Kidney (tissue), 14 donors: ENCODE data around the gene CBR1. TPM values are rescaled to one million over a fixed set of nuclear protein-coding genes. Genes with fewer than 3 reads are reported as not detected.
A peak's percentile ranks its signal among the peaks of the same experiment; 100 is the strongest.

ENCODE experiments used
- DNase-seq, 5 donors: peaks; one replicate each; pipeline ENCODE4 v3.0.0-alpha.2; 2013 to 2020
- FAIRE-seq: peaks from 2 replicates; lab custom pipeline; 2012; peaks lifted over from hg19 to GRCh38; lab: Jason Lieb, UNC
- H3K27ac ChIP-seq, 2 donors: one replicate each; pipeline ENCODE4 v1.7.0; 2013; ENCODE audit warnings: low read depth in 2 of 2, low read length in 2 of 2, inconsistent platforms in 1 of 2
- H3K27me3 ChIP-seq: one replicate; pipeline ENCODE4 v1.7.1; 2013; ENCODE audit warnings: low read length, inconsistent platforms; ENCODE audit not compliant: control insufficient read depth, insufficient read depth
- H3K36me3 ChIP-seq, 3 donors: one replicate each; pipeline versions ENCODE4 v1.7.0 to v1.7.1; 2013; ENCODE audit warnings: low read length in 3 of 3, control low read depth in 1 of 3, inconsistent platforms in 1 of 3; ENCODE audit not compliant: insufficient read depth in 3 of 3, control insufficient read depth in 2 of 3
- H3K4me1 ChIP-seq, 3 donors: one replicate each; pipeline versions ENCODE4 v1.7.0 to v1.7.1; 2013; ENCODE audit warnings: low read length in 3 of 3, inconsistent platforms in 1 of 3, low read depth in 1 of 3; ENCODE audit not compliant: control insufficient read depth in 2 of 3, insufficient read depth in 2 of 3
- H3K4me3 ChIP-seq, 3 donors: one replicate each; pipeline versions ENCODE4 v1.7.0 to v1.8.1; 2013; ENCODE audit warnings: low read length in 3 of 3, control low read depth in 1 of 3, inconsistent platforms in 1 of 3
- H3K9ac ChIP-seq, 3 donors: one replicate each; pipeline versions ENCODE4 v1.7.0 to v1.7.1; 2013; ENCODE audit warnings: low read length in 3 of 3, control low read depth in 1 of 3, inconsistent platforms in 1 of 3
- H3K9me3 ChIP-seq, 3 donors: one replicate each; pipeline versions ENCODE4 v1.7.0 to v1.7.1; 2013; ENCODE audit warnings: low read length in 3 of 3, control low read depth in 1 of 3, inconsistent platforms in 1 of 3; ENCODE audit not compliant: control insufficient read depth in 2 of 3, insufficient read depth in 1 of 3
- intact Hi-C: fragments of 100-400 bp; cut with DNase I; formaldehyde crosslinking; loops from one replicate; pipeline ENCODE4 v1.11.1; 2022
- polyA plus RNA-seq: library from polyadenylated mRNA; stranded (reverse); fragments of 350-450 nt; fragmentation: Illumina TruSeq; extraction: RNeasy Lipid Tissue Mini Kit (QIAGEN cat#74804); gene quantifications from one replicate; pipeline ENCODE4 v1.2.3, GENCODE V29; 2014; ENCODE audit warnings: low read depth, low replicate concordance; ENCODE audit not compliant: insufficient read depth
- total RNA-seq: library from RNA; stranded (reverse); fragmentation: NEBNext Ultra II Directional; extraction: Animal tissue kit (Norgen Biotek cat#: 25700); gene quantifications from one replicate; pipeline ENCODE4 v1.2.1, GENCODE V29; 2021
- TF ChIP-seq, protein P1 (sequence below): IDR thresholded peaks from 3 replicates; pipeline ENCODE4 v1.5.1; 2012; ENCODE audit warnings: mild to moderate bottlenecking, moderate library complexity, borderline replicate concordance; ENCODE audit not compliant: insufficient read depth; ENCODE audit errors: extremely low read depth
- donor health status: control.
- donor health status: control.
- donor health status: control.
- donor health status: control.
- donor health status: control.
- donor health status: DM: yes; HTN: yes; CAD: no.
- donor health status: Normal renal cell carcinoma (clear cell type).

Gene CBR1
- total and polyA plus RNA-seq, 2 donors from 2014 or later, result 94.3 to 379 TPM

DNA sequence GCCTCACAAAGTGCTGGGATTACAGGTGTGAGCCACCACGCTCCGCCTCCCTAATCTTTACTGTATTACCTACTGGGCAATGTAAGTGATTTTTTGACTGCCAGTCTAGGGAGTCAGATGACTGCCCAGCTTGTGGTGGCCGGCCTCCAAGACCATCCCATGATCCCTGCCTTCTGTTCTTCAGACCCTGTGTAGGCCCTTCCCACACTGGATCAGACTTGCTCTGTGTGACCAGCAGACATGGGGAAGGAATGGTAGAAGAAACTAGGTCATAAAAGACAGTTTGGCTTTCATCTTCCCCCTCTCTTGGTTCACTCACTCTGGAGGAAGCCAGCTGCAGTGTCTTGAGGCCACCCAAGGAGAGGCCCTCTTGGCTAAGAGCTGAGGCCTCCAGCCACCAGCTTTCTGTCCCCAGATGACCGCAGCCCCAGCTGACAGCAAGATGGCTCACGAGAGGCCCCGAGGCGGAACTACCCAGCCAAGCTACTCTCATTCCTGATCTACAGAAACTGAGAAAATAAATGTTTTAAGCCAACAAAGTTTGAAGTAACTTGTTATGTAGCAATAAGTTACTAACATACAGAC is 50.6 kb downstream of the CBR1 start:
- no peaks in the 10 kb centered on the region for H3K36me3 ChIP-seq
- no peak for FAIRE-seq
- intact Hi-C loops, result no loop called here
- H3K4me1 ChIP-seq, result no peaks in the 10 kb centered on the region
- no peaks in the 10 kb centered on the region for H3K27me3 ChIP-seq
- peaks cover 0 to 2% (median 0%) of the 10 kb centered on the region in 3 donors for H3K9me3 ChIP-seq
- peak in 2 of 5 donors; percentile 78 to 91 for DNase-seq
- H3K4me3 ChIP-seq, result no peak overlapping the region
- no peak overlapping the region for H3K27ac ChIP-seq
- TF ChIP-seq, protein P1, sequence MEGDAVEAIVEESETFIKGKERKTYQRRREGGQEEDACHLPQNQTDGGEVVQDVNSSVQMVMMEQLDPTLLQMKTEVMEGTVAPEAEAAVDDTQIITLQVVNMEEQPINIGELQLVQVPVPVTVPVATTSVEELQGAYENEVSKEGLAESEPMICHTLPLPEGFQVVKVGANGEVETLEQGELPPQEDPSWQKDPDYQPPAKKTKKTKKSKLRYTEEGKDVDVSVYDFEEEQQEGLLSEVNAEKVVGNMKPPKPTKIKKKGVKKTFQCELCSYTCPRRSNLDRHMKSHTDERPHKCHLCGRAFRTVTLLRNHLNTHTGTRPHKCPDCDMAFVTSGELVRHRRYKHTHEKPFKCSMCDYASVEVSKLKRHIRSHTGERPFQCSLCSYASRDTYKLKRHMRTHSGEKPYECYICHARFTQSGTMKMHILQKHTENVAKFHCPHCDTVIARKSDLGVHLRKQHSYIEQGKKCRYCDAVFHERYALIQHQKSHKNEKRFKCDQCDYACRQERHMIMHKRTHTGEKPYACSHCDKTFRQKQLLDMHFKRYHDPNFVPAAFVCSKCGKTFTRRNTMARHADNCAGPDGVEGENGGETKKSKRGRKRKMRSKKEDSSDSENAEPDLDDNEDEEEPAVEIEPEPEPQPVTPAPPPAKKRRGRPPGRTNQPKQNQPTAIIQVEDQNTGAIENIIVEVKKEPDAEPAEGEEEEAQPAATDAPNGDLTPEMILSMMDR, result no peak
- no peak overlapping the region for H3K9ac ChIP-seq

Other genes starting within 250 kb of the CBR1 start
- 22.5 TPM for gene SETD4, start 9.5 kb upstream of the CBR1 start, total RNA-seq
- gene SETD4, start 9.5 kb upstream of the CBR1 start, polyA plus RNA-seq, result 14.2 TPM
- 2.6 TPM for gene CBR3, start 65.1 kb downstream of the CBR1 start, total RNA-seq
- gene CBR3, start 65.1 kb downstream of the CBR1 start, polyA plus RNA-seq, result 5.9 TPM
- 19.2 TPM for gene DOP1B, start 86.8 kb downstream of the CBR1 start, total RNA-seq
- gene DOP1B, start 86.8 kb downstream of the CBR1 start, polyA plus RNA-seq, result 1.2 TPM